Activated T-helper 17 cell treated with anti-CD3 and anti-CD28 coated beads, Interleukin-2, amount 50 U/mL, for 72 hours (primary cell): Measurements from ENCODE around the gene SNAP47. TPM values are rescaled to one million over a fixed set of nuclear protein-coding genes. Genes with fewer than 3 reads are reported as not detected.
A peak's percentile ranks its signal among the peaks of the same experiment; 100 is the strongest.

Source experiments
- ATAC-seq: fragments of 150-1000 bp; cut with Tn5 transposase; replicated peaks from 2 replicates; pipeline ENCODE4 v1.10.0; 2021; ENCODE audit warnings: mild to moderate bottlenecking, moderate library complexity
- H3K27ac Mint-ChIP-seq: one replicate; pipeline ENCODE4 v1.8.0; 2022; ENCODE audit warnings: mixed read lengths
- H3K27me3 Mint-ChIP-seq: one replicate; pipeline ENCODE4 v1.8.0; 2022; ENCODE audit warnings: mixed read lengths
- H3K36me3 Mint-ChIP-seq: one replicate; pipeline ENCODE4 v1.8.0; 2022; ENCODE audit warnings: low read depth, mild to moderate bottlenecking, mixed read lengths
- H3K4me1 Mint-ChIP-seq: one replicate; pipeline ENCODE4 v1.8.0; 2022; ENCODE audit warnings: mixed read lengths
- H3K4me3 Mint-ChIP-seq: one replicate; pipeline ENCODE4 v1.8.0; 2022; ENCODE audit warnings: mild to moderate bottlenecking, mixed read lengths
- H3K9me3 Mint-ChIP-seq: one replicate; pipeline ENCODE4 v1.8.0; 2022; ENCODE audit warnings: mixed read lengths
- total RNA-seq, 2 donors: library from RNA; stranded (reverse); gene quantifications; one replicate each; pipeline ENCODE4 v1.2.3, GENCODE V29; 2022

Gene SNAP47
- total RNA-seq, 2 donors from 2014 or later, result 42.9 to 53.6 TPM

GRCh38 chr1:227766015-227766634, 30.9 kb downstream of the SNAP47 start:
- H3K9me3 Mint-ChIP-seq, result no peaks in the 10 kb centered on the region
- H3K27ac Mint-ChIP-seq, result peak overlapping the region; percentile 25
- ATAC-seq, result peak; percentile 92
- peak overlapping the region; percentile 68 for H3K4me3 Mint-ChIP-seq
- H3K27me3 Mint-ChIP-seq, result no peaks in the 10 kb centered on the region
- H3K36me3 Mint-ChIP-seq, result peaks cover 54% of the 10 kb centered on the region
- H3K4me1 Mint-ChIP-seq, result peaks cover 32% of the 10 kb centered on the region

GRCh38 chr1:227766653-227767277, 31.5 kb downstream of the SNAP47 start:
- peak overlapping the region; percentile 25 for H3K27ac Mint-ChIP-seq
- H3K36me3 Mint-ChIP-seq, result peaks cover 48% of the 10 kb centered on the region
- no peaks in the 10 kb centered on the region for H3K27me3 Mint-ChIP-seq
- H3K4me3 Mint-ChIP-seq, result peak overlapping the region; percentile 68
- ATAC-seq, result no peak
- peaks cover 27% of the 10 kb centered on the region for H3K4me1 Mint-ChIP-seq
- no peaks in the 10 kb centered on the region for H3K9me3 Mint-ChIP-seq

GRCh38 chr1:227767401-227768124, 32.3 kb downstream of the SNAP47 start:
- no peaks in the 10 kb centered on the region for H3K9me3 Mint-ChIP-seq
- ATAC-seq, result no peak
- no peaks in the 10 kb centered on the region for H3K27me3 Mint-ChIP-seq
- H3K36me3 Mint-ChIP-seq, result peaks cover 49% of the 10 kb centered on the region
- no peak overlapping the region for H3K27ac Mint-ChIP-seq
- peaks cover 19% of the 10 kb centered on the region for H3K4me1 Mint-ChIP-seq
- peak overlapping the region; percentile 19 for H3K4me3 Mint-ChIP-seq

- Mint-ChIP-seq H3K27ac (no peak overlapping the region), H3K4me3 (no peak overlapping the region), H3K27me3 (no peaks in the 10 kb centered on the region), H3K4me1 (peaks cover 18% of the 10 kb centered on the region), H3K9me3 (no peaks in the 10 kb centered on the region), H3K36me3 (peaks cover 49% of the 10 kb centered on the region)
- ATAC-seq, result no peak
These were observed 32.8 kb downstream of the SNAP47 start for GRCh38 chr1:227768125-227768439.

- Mint-ChIP-seq H3K27ac (no peak overlapping the region), H3K9me3 (no peaks in the 10 kb centered on the region), H3K4me1 (peaks cover 21% of the 10 kb centered on the region), H3K27me3 (no peaks in the 10 kb centered on the region), H3K36me3 (peaks cover 49% of the 10 kb centered on the region), H3K4me3 (no peak overlapping the region)
- no peak for ATAC-seq
These were observed 33.4 kb downstream of the SNAP47 start for GRCh38 chr1:227768640-227769039.

GRCh38 chr1:227769047-227769935, 34.1 kb downstream of the SNAP47 start:
- H3K27ac Mint-ChIP-seq, result no peak overlapping the region
- no peak for ATAC-seq
- H3K27me3 Mint-ChIP-seq, result no peaks in the 10 kb centered on the region
- no peaks in the 10 kb centered on the region for H3K9me3 Mint-ChIP-seq
- peaks cover 22% of the 10 kb centered on the region for H3K4me1 Mint-ChIP-seq
- H3K4me3 Mint-ChIP-seq, result no peak overlapping the region
- H3K36me3 Mint-ChIP-seq, result peaks cover 47% of the 10 kb centered on the region

- H3K27ac Mint-ChIP-seq, result no peak overlapping the region
- no peaks in the 10 kb centered on the region for H3K9me3 Mint-ChIP-seq
- no peaks in the 10 kb centered on the region for H3K27me3 Mint-ChIP-seq
- peaks cover 20% of the 10 kb centered on the region for H3K4me1 Mint-ChIP-seq
- peaks cover 52% of the 10 kb centered on the region for H3K36me3 Mint-ChIP-seq
- ATAC-seq, result no peak
- no peak overlapping the region for H3K4me3 Mint-ChIP-seq
These were observed 34.8 kb downstream of the SNAP47 start for GRCh38 chr1:227769936-227770494.

GRCh38 chr1:227770812-227771211, 35.6 kb downstream of the SNAP47 start:
- H3K4me3 Mint-ChIP-seq, result no peak overlapping the region
- no peaks in the 10 kb centered on the region for H3K9me3 Mint-ChIP-seq
- ATAC-seq, result no peak
- H3K36me3 Mint-ChIP-seq, result peaks cover 57% of the 10 kb centered on the region
- no peak overlapping the region for H3K27ac Mint-ChIP-seq
- peaks cover 19% of the 10 kb centered on the region for H3K4me1 Mint-ChIP-seq
- no peaks in the 10 kb centered on the region for H3K27me3 Mint-ChIP-seq

GRCh38 chr1:227771326-227771725, 36.1 kb downstream of the SNAP47 start:
- H3K27me3 Mint-ChIP-seq, result no peaks in the 10 kb centered on the region
- H3K36me3 Mint-ChIP-seq, result peaks cover 57% of the 10 kb centered on the region
- no peaks in the 10 kb centered on the region for H3K9me3 Mint-ChIP-seq
- no peak for ATAC-seq
- peaks cover 14% of the 10 kb centered on the region for H3K4me1 Mint-ChIP-seq
- H3K27ac Mint-ChIP-seq, result no peak overlapping the region
- H3K4me3 Mint-ChIP-seq, result no peak overlapping the region

GRCh38 chr1:227771771-227772170, 36.5 kb downstream of the SNAP47 start:
- no peaks in the 10 kb centered on the region for H3K9me3 Mint-ChIP-seq
- H3K4me1 Mint-ChIP-seq, result peaks cover 11% of the 10 kb centered on the region
- H3K27ac Mint-ChIP-seq, result no peak overlapping the region
- ATAC-seq, result no peak
- H3K4me3 Mint-ChIP-seq, result no peak overlapping the region
- peaks cover 58% of the 10 kb centered on the region for H3K36me3 Mint-ChIP-seq
- no peaks in the 10 kb centered on the region for H3K27me3 Mint-ChIP-seq

- no peak for ATAC-seq
These were observed 38.3 kb downstream of the SNAP47 start for GRCh38 chr1:227773558-227773957.

GRCh38 chr1:227774051-227774731, 39.0 kb downstream of the SNAP47 start:
- Mint-ChIP-seq H3K36me3 (peaks cover 35% of the 10 kb centered on the region), H3K4me1 (peaks cover 11% of the 10 kb centered on the region), H3K27ac (peak overlapping the region; percentile 25), H3K9me3 (no peaks in the 10 kb centered on the region), H3K27me3 (no peaks in the 10 kb centered on the region), H3K4me3 (peak overlapping the region; percentile 18)
- ATAC-seq, result peak; percentile 64

More at GRCh38 chr1:227773558-227773957, 38.3 kb downstream of the SNAP47 start:
- H3K27ac Mint-ChIP-seq, result peak overlapping the region; percentile 25
- H3K27me3 Mint-ChIP-seq, result no peaks in the 10 kb centered on the region
- peaks cover 11% of the 10 kb centered on the region for H3K4me1 Mint-ChIP-seq
- no peaks in the 10 kb centered on the region for H3K9me3 Mint-ChIP-seq
- H3K4me3 Mint-ChIP-seq, result peak overlapping the region; percentile 18
- H3K36me3 Mint-ChIP-seq, result peaks cover 41% of the 10 kb centered on the region

GRCh38 chr1:227774821-227775661, 39.8 kb downstream of the SNAP47 start:
- Mint-ChIP-seq H3K27ac (no peak overlapping the region), H3K9me3 (no peaks in the 10 kb centered on the region), H3K36me3 (peaks cover 35% of the 10 kb centered on the region), H3K4me3 (no peak overlapping the region), H3K4me1 (peaks cover 11% of the 10 kb centered on the region), H3K27me3 (no peaks in the 10 kb centered on the region)
- no peak for ATAC-seq
